ENCODE results near the gene GRIK5.

DNA sequence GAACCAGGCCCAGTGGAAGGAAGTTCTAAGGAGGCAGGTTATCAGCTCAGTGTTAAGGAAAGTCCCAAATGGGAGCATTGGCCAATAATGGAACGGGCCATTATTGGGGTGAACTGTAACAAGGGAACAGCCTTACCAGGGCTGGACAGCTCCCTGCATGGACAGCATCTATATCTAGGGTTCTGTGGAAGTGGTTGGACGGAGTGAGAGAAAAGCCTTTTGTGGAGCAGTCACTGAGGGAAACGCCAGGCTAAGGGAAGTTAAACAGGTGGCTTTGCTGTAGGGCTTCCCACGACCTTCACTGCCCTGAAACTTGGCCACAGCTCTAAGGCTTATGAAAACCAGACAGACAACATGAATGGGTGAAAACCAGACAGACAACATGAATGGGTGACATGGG, 45.2 kb upstream of the GRIK5 start:
- TF ChIP-seq POLR2A (IDR thresholded peaks at IDR 0.05): no peak
- TF ChIP-seq, protein P1, sequence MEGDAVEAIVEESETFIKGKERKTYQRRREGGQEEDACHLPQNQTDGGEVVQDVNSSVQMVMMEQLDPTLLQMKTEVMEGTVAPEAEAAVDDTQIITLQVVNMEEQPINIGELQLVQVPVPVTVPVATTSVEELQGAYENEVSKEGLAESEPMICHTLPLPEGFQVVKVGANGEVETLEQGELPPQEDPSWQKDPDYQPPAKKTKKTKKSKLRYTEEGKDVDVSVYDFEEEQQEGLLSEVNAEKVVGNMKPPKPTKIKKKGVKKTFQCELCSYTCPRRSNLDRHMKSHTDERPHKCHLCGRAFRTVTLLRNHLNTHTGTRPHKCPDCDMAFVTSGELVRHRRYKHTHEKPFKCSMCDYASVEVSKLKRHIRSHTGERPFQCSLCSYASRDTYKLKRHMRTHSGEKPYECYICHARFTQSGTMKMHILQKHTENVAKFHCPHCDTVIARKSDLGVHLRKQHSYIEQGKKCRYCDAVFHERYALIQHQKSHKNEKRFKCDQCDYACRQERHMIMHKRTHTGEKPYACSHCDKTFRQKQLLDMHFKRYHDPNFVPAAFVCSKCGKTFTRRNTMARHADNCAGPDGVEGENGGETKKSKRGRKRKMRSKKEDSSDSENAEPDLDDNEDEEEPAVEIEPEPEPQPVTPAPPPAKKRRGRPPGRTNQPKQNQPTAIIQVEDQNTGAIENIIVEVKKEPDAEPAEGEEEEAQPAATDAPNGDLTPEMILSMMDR (IDR thresholded peaks at IDR 0.05): no peak
